ENCODE data around the gene RNH1. TPM values are rescaled to one million over a fixed set of nuclear protein-coding genes. Genes with fewer than 3 reads are reported as not detected.

The RNH1 gene
- total RNA-seq, 4 donors from 2014 or later = 220 to 303 (median 281) TPM

GRCh38 chr11:461626-462025, 45.4 kb downstream of the RNH1 start:
- H3K9me3 ChIP-seq = no peaks in the 10 kb centered on the region
- peak overlapping the region in 1 of 4 donors; percentile 18 for H3K27ac ChIP-seq
- peaks cover 0 to 69% (median 0%) of the 10 kb centered on the region in 3 donors for H3K36me3 ChIP-seq
- H3K4me3 ChIP-seq = no peak overlapping the region
- H3K4me1 ChIP-seq = no peaks in the 10 kb centered on the region
- no peak for DNase-seq (ENCODE audit: low spot score in 2 of 2)
- H3K27me3 ChIP-seq = no peaks in the 10 kb centered on the region
- WGBS, 2 donors = 91 to 96% methylated on average over 8 to 9 of the region's 9 CpGs
- no peak for TF ChIP-seq CTCF (IDR thresholded peaks at IDR 0.05)
- no peak for TF ChIP-seq POLR2A (IDR thresholded peaks at IDR 0.05)
- no peak for TF ChIP-seq EP300 (IDR thresholded peaks at IDR 0.05)

- WGBS, 2 donors = 82 to 87% methylated on average over 19 to 38 of the region's 41 CpGs
Observed at GRCh38 chr11:460331-461199, 46.5 kb downstream of the RNH1 start.

GRCh38 chr11:459511-460220, 47.4 kb downstream of the RNH1 start:
- 93 to 94% methylated on average over 20 to 24 of the region's 24 CpGs for WGBS, 2 donors
- no peak overlapping the region for H3K4me3 ChIP-seq
- no peaks in the 10 kb centered on the region for H3K9me3 ChIP-seq
- no peak for DNase-seq (ENCODE audit: low spot score in 2 of 2)
- H3K27me3 ChIP-seq = no peaks in the 10 kb centered on the region
- peaks cover 0 to 61% (median 0%) of the 10 kb centered on the region in 3 donors for H3K36me3 ChIP-seq
- TF ChIP-seq EP300 (IDR thresholded peaks at IDR 0.05) = no peak
- TF ChIP-seq POLR2A (IDR thresholded peaks at IDR 0.05) = no peak
- TF ChIP-seq CTCF (IDR thresholded peaks at IDR 0.05) = no peak
- peaks cover 0 to 9% (median 0%) of the 10 kb centered on the region in 4 donors for H3K4me1 ChIP-seq
- H3K27ac ChIP-seq = peak overlapping the region in 2 of 4 donors; percentile 2 to 18

More at GRCh38 chr11:460331-461199, 46.5 kb downstream of the RNH1 start:
- H3K27me3 ChIP-seq = no peaks in the 10 kb centered on the region
- DNase-seq (ENCODE audit: low spot score in 2 of 2) = no peak
- no peaks in the 10 kb centered on the region for H3K9me3 ChIP-seq
- peaks cover 0 to 61% (median 0%) of the 10 kb centered on the region in 3 donors for H3K36me3 ChIP-seq
- no peak overlapping the region for H3K4me3 ChIP-seq
- peaks cover 0 to 3% (median 0%) of the 10 kb centered on the region in 4 donors for H3K4me1 ChIP-seq
- TF ChIP-seq CTCF (IDR thresholded peaks at IDR 0.05) (no peak), EP300 (IDR thresholded peaks at IDR 0.05) (no peak), POLR2A (IDR thresholded peaks at IDR 0.05) (no peak)
- H3K27ac ChIP-seq = peak overlapping the region in 2 of 4 donors; percentile 2 to 18

- DNase-seq (ENCODE audit: low spot score in 2 of 2) = no peak
- H3K4me3 ChIP-seq = no peak overlapping the region
- no peaks in the 10 kb centered on the region for H3K27me3 ChIP-seq
- H3K36me3 ChIP-seq = peaks cover 0 to 68% (median 0%) of the 10 kb centered on the region in 3 donors
- TF ChIP-seq CTCF (IDR thresholded peaks at IDR 0.05) = no peak
- TF ChIP-seq POLR2A (IDR thresholded peaks at IDR 0.05) = no peak
- TF ChIP-seq EP300 (IDR thresholded peaks at IDR 0.05) = no peak
- no peaks in the 10 kb centered on the region for H3K9me3 ChIP-seq
- H3K4me1 ChIP-seq = peaks cover 0 to 15% (median 0%) of the 10 kb centered on the region in 4 donors
- 73% methylated on average over 23 of the region's 23 CpGs for WGBS, 2 donors
- no peak overlapping the region for H3K27ac ChIP-seq
Observed at GRCh38 chr11:457111-457760, 49.8 kb downstream of the RNH1 start.
